Subcutaneous abdominal adipose tissue (tissue), 5 donors: ENCODE data around the gene ZNF581.

Experiments used
- H3K27ac ChIP-seq: one replicate; pipeline ENCODE4 v1.7.0; 2013; ENCODE audit warnings: low read depth, mild to moderate bottlenecking, inconsistent platforms, low read length, moderate library complexity
- H3K27me3 ChIP-seq, 5 donors: one replicate each; pipeline ENCODE4 v1.7.0; 2013; ENCODE audit warnings: low read length in 5 of 5, inconsistent platforms in 1 of 5; ENCODE audit not compliant: control insufficient read depth in 5 of 5, insufficient read depth in 4 of 5
- H3K36me3 ChIP-seq, 5 donors: one replicate each; pipeline ENCODE4 v1.7.0; 2013; ENCODE audit warnings: low read length in 5 of 5; ENCODE audit not compliant: control insufficient read depth in 5 of 5, insufficient read depth in 5 of 5
- H3K4me1 ChIP-seq, 5 donors: one replicate each; pipeline ENCODE4 v1.7.0; 2013; ENCODE audit warnings: low read length in 5 of 5, mild to moderate bottlenecking in 3 of 5, moderate library complexity in 1 of 5; ENCODE audit not compliant: control insufficient read depth in 5 of 5, insufficient read depth in 5 of 5
- H3K4me3 ChIP-seq, 5 donors: one replicate each; pipeline ENCODE4 v1.7.0; 2013; ENCODE audit warnings: low read length in 5 of 5, low read depth in 1 of 5
- H3K9ac ChIP-seq, 5 donors: one replicate each; pipeline ENCODE4 v1.7.0; 2013; ENCODE audit warnings: low read length in 5 of 5, mild to moderate bottlenecking in 4 of 5, moderate library complexity in 3 of 5
- H3K9me3 ChIP-seq, 5 donors: one replicate each; pipeline ENCODE4 v1.7.0; 2013; ENCODE audit warnings: low read length in 5 of 5; ENCODE audit not compliant: control insufficient read depth in 5 of 5
- donor health status: healthy.
- donor health status: healthy.
- donor health status: healthy.
- donor health status: healthy.
- donor health status: healthy.

The ZNF581 gene

DNA sequence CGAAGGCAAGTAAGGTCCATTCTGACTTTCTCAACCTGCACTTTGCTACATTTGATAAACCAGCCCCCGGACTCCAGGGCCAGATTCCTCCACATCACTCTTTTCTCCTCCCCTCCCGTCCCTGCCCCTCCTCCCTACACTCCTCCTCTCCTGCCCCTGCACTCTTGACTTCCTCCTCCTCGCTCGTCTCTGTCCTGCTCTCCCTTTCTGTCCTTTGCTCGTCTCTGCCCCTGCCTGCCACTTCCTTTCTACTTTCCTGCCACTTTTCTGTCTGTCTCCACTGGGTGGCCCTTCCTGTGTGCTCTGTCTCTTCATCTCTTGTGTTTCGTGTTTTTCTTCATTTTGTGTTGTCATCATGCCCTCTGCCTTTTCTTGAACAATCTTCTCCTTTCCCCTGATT is 18.4 kb downstream of the ZNF581 start:
- no peak overlapping the region for H3K27ac ChIP-seq
- H3K9ac ChIP-seq = no peak overlapping the region
- peaks cover 0 to 80% (median 72%) of the 10 kb centered on the region in 5 donors for H3K36me3 ChIP-seq
- H3K9me3 ChIP-seq = no peaks in the 10 kb centered on the region
- no peaks in the 10 kb centered on the region for H3K27me3 ChIP-seq
- no peak overlapping the region for H3K4me3 ChIP-seq
- H3K4me1 ChIP-seq = peaks cover 13 to 33% (median 28%) of the 10 kb centered on the region in 5 donors

DNA sequence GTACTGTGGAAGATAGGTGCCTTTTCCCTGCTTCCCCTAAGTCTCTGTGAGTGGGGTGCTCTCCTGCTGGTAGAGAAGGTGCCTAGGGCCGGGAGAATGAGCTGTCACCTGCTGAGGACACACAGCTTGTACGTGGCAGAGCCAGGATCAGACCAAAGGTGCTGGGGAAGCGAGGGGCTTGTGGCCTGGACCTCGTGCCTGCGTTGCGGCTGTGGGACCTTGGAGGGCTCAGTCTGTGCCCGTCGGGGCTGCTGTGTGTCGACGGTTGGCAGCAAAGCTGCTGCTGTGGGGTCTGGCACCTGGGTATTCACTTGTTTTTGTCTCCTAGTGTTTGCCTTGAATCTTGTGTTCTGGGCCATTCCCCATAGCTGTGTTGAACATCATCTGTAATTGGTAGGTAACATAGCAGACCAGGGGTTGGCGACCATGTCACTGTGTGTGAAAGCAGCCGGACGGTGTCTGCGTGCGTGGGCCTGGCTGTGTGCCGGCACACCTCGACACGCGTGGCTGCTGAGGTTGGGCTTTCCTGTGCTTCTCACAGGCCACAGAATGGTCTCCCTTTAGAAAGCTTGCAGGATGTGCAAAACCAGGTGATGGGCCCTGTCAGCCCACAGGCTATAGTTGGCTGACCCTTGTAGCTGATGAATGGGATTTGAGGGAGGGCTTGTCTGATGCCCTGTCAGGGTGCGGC is 20.5 kb downstream of the ZNF581 start:
- peaks cover 0 to 96% (median 87%) of the 10 kb centered on the region in 5 donors for H3K36me3 ChIP-seq
- H3K4me1 ChIP-seq = peaks cover 0 to 12% (median 7%) of the 10 kb centered on the region in 5 donors
- no peak overlapping the region for H3K9ac ChIP-seq
- H3K27ac ChIP-seq = no peak overlapping the region
- H3K9me3 ChIP-seq = no peaks in the 10 kb centered on the region
- H3K4me3 ChIP-seq = no peak overlapping the region
- H3K27me3 ChIP-seq = no peaks in the 10 kb centered on the region

DNA sequence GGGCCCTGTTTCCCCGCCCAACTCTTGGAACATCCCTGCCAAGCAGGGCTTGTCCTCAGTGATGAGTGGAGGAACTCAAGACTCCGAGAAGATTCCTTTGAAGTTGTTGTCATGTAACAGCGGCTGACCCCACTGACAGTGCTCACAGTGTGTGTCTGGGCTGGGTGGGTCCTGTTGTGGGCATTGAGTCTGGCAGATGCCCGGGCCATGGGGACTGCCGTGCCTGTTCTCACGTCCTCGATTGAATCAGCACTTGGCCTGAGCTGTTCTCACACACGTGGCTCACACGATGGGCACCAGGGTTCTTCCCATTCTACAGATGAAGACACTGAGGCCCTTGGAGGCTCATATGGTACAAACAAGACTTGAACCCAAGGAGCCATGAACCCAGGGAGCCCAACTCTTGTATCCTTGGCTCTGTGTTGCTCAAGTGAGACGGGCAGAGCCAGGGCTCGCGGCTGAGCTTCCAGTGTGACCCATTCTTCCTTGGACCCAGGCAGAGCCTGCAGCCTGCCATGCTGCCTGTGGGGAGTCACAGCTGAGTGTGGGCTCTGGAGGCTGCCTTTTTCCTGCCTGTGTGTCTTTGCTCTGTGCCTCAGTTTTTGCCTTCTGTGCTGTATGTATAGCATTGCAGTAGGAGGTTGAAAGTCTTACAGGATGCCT is 23.0 kb downstream of the ZNF581 start:
- peaks cover 0 to 96% (median 88%) of the 10 kb centered on the region in 5 donors for H3K36me3 ChIP-seq
- H3K9ac ChIP-seq = no peak overlapping the region
- H3K4me3 ChIP-seq = no peak overlapping the region
- H3K9me3 ChIP-seq = no peaks in the 10 kb centered on the region
- H3K4me1 ChIP-seq = peaks cover 0 to 3% (median 0%) of the 10 kb centered on the region in 5 donors
- H3K27ac ChIP-seq = no peak overlapping the region
- no peaks in the 10 kb centered on the region for H3K27me3 ChIP-seq

DNA sequence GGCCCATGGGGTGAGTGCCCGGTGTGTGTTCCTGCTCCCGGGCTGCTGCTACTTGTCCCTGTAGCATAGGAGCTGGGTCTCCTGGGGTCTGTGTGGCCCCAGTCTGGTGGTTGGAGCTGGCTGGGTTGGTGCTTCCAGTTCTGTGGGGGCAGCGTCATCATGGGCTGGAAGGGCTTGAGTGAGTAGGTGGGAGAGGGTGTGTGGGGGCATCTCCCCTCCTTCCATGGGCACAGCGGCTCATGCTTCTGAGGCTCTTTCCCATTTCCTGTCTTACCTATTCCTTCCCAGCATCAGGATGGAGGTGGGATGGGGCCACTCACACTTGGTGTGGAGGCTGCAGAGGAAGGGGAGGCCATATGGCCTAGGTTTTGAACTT is 23.5 kb downstream of the ZNF581 start:
- no peaks in the 10 kb centered on the region for H3K27me3 ChIP-seq
- H3K4me1 ChIP-seq = peaks cover 0 to 3% (median 0%) of the 10 kb centered on the region in 5 donors
- no peak overlapping the region for H3K27ac ChIP-seq
- H3K36me3 ChIP-seq = peaks cover 0 to 92% (median 83%) of the 10 kb centered on the region in 5 donors
- no peak overlapping the region for H3K9ac ChIP-seq
- H3K4me3 ChIP-seq = no peak overlapping the region
- no peaks in the 10 kb centered on the region for H3K9me3 ChIP-seq

DNA sequence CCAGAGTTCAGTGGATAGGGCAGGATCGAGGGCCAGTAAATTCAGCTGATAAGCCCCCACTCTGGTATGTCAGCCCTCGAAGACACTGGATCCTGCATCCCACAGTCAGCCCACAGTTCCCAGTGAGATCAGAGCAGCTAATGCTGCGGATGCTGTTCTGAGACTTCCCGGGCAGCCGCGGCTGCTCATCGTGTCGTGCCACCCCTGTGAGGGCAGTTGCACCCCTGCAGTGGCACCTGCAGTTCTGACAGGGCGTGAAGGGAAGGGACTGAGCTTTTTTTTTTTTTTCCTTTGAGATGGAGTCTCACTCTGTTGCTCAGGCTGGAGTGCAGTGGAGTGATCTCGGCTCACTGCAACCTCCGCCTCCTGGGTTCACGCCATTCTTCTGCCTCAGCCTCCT is 24.1 kb downstream of the ZNF581 start:
- H3K27ac ChIP-seq = no peak overlapping the region
- peaks cover 0 to 3% (median 0%) of the 10 kb centered on the region in 5 donors for H3K4me1 ChIP-seq
- H3K36me3 ChIP-seq = peaks cover 0 to 88% (median 80%) of the 10 kb centered on the region in 5 donors
- no peak overlapping the region for H3K9ac ChIP-seq
- no peak overlapping the region for H3K4me3 ChIP-seq
- no peaks in the 10 kb centered on the region for H3K27me3 ChIP-seq
- H3K9me3 ChIP-seq = no peaks in the 10 kb centered on the region

DNA sequence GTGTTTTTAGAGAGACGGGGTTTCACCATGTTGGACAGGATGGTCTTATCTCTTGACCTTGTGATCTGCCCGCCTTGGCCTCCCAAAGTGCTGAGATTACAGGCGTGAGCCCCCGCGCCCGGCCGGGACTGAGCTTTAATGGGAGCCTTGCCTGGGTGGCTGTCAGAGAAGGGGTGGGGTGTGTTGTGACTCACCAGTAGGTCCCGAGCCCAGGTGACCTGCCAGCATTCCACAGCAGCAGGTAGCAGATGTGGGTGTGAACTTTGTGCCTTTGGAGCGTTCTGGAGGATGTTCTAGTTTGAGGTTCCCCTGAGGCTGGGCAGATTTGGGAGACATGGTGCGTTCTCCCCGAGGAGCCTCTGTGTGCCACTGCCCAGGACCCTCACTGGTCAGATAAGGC is 24.5 kb downstream of the ZNF581 start:
- peaks cover 0 to 84% (median 76%) of the 10 kb centered on the region in 5 donors for H3K36me3 ChIP-seq
- H3K9me3 ChIP-seq = no peaks in the 10 kb centered on the region
- no peaks in the 10 kb centered on the region for H3K27me3 ChIP-seq
- peaks cover 0 to 3% (median 0%) of the 10 kb centered on the region in 5 donors for H3K4me1 ChIP-seq
- no peak overlapping the region for H3K9ac ChIP-seq
- H3K27ac ChIP-seq = no peak overlapping the region
- H3K4me3 ChIP-seq = no peak overlapping the region

DNA sequence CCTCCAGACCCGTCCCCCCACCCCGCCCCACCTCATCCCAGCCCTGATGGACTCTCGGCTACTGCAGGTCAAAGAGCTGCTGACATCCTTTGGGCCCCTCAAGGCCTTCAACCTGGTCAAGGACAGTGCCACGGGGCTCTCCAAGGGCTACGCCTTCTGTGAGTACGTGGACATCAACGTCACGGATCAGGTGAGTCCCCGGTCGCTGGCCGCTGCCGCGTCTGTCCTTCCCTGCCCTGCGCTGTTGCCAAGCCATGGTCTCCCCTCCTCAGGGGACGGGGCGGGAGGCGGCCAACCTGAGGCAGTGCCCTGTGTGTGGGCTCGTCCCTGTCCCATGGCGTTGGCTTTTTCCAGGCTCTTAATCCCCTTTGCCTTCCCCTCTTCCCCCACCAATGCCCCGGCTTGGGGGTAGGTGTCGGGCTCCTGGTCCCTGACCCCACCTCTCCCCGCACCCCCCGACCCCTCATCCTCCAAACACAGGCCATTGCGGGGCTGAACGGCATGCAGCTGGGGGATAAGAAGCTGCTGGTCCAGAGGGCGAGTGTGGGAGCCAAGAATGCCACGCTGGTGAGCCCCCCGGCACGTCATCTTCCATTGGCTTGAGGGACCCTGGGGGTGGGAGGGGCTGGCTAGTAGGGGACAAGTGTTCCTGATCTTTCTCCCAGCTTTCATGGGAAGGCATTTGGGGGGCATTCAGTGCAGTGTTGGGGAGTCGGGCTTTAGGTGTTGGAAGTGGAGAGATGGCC is 25.3 kb downstream of the ZNF581 start:
- Histone ChIP-seq H3K27ac (no peak overlapping the region), H3K36me3 (peaks cover 0 to 79% (median 71%) of the 10 kb centered on the region in 5 donors), H3K4me1 (peaks cover 0 to 3% (median 0%) of the 10 kb centered on the region in 5 donors), H3K9me3 (no peaks in the 10 kb centered on the region), H3K4me3 (no peak overlapping the region), H3K27me3 (no peaks in the 10 kb centered on the region), H3K9ac (no peak overlapping the region)

DNA sequence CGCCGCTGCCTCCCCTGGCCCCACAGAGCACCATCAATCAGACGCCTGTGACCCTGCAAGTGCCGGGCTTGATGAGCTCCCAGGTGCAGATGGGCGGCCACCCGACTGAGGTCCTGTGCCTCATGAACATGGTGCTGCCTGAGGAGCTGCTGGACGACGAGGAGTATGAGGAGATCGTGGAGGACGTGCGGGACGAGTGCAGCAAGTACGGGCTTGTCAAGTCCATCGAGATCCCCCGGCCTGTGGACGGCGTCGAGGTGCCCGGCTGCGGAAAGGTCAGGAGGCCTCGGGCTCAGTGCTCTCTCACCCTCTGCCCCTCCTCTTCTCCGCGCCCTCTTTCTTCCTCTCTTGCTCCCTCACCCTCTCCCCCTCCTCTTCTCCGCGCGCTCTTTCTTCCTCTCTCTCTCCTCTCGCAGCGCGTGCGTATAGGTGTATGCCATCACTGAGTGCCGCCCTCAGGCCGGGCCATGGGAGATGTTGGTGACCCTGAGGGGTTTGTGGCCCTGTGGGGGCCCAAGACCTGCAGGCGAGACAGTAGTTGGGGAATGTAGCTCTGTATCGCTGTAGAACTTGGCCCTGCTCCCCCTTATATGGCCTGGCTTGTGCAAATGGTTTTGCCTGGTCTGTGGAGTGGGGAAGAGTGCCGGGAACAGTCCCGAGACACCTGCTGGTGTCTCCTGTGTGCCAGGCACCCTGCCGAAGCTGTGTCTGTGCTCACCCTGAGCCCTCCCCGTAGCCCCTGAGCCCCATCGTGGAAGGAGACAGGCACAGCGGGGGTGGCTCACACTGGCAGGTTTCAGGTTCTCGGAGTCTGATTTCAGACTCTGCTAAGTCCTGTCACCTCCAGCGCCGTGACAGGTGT is 26.2 kb downstream of the ZNF581 start:
- Histone ChIP-seq H3K4me3 (no peak overlapping the region), H3K27me3 (no peaks in the 10 kb centered on the region), H3K36me3 (peaks cover 0 to 71% (median 62%) of the 10 kb centered on the region in 5 donors), H3K9ac (no peak overlapping the region), H3K9me3 (no peaks in the 10 kb centered on the region), H3K4me1 (peaks cover 0 to 6% (median 5%) of the 10 kb centered on the region in 5 donors), H3K27ac (no peak overlapping the region)

DNA sequence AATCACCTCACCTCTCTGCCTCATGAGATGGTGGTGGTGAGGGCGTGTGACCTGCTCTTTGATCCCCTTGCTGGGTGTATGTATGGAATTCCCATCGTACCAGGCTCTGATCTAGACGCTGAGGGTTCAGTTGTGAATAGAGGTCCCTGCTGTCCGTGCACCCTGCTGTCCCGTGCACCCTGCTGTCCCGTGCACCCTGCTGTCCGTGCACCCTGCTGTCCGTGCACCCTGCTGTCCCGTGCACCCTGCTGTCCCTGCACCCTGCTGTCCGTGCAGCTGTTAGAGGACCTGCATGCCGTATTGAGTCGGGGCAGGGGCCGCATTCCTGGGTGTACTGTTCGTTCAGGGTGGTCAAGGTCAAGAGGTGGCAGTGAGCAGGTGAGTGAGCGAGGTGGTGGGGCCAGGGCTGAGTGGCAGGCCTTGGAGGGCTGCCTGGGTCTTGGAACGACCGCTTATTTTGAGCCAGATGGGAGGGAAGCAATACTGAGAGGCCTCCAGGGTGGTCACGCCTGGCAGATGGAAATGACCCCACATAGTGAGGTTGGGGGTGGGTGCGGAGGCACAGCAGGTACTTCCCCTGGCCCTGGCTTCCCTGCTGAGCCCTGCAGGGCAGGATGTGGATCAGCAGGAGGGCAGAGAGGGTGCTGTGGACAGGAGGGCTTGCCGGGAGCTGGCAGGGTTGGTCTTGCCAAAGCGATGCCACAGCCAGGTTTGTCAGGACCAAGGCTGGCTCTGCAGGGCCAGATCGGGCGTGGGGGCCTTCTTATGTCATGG is 27.0 kb downstream of the ZNF581 start:
- no peak overlapping the region for H3K4me3 ChIP-seq
- peaks cover 0 to 9% (median 7%) of the 10 kb centered on the region in 5 donors for H3K4me1 ChIP-seq
- no peaks in the 10 kb centered on the region for H3K9me3 ChIP-seq
- H3K27me3 ChIP-seq = no peaks in the 10 kb centered on the region
- H3K27ac ChIP-seq = no peak overlapping the region
- H3K36me3 ChIP-seq = peaks cover 0 to 63% (median 56%) of the 10 kb centered on the region in 5 donors
- no peak overlapping the region for H3K9ac ChIP-seq
